GM12878 (cell line): ENCODE results near the gene FBXO15. TPM values are rescaled to one million over a fixed set of nuclear protein-coding genes. Genes with fewer than 3 reads are reported as not detected.

Experiments used
- ATAC-seq: fragments of 200-7000 bp; cut with Tn5 transposase; 3 replicates; pipeline ENCODE4 v1.9.1; 2020; ENCODE audit warnings: mild to moderate bottlenecking, moderate library complexity
- BruUV-seq: library from RNA; stranded (reverse); fragments of 400-500 nt; replicated peaks from 2 replicates; lab custom pipeline; 2021; lab: Mats Ljungman, UMichigan
- CTCF ChIA-PET: fragments of 300-600 bp; sonication (Branson Sonifier 250); formaldehyde crosslinking; extraction: SDS; loops from one replicate; lab custom pipeline; 2021; ENCODE audit warnings: inconsistent platforms; lab: Yijun Ruan, JAX
- POLR2A ChIA-PET: fragments of 350-600 bp; formaldehyde crosslinking; extraction: SDS; loops from one replicate; lab custom pipeline; 2021; ENCODE audit warnings: inconsistent platforms; lab: Charles Lee
- RAD21 ChIA-PET: fragments of 300-600 bp; sonication (Branson Sonifier 250); formaldehyde crosslinking; loops from one replicate; lab custom pipeline; 2023; ENCODE audit warnings: antibody characterized with exemption; ENCODE audit not compliant: unreplicated experiment; lab: Charles Lee
- SMC1A ChIA-PET: fragments of 300-600 bp; sonication (Branson Sonifier 250); formaldehyde crosslinking; loops from one replicate; lab custom pipeline; 2023; ENCODE audit not compliant: unreplicated experiment, uncharacterized antibody; lab: Charles Lee
- DNase-seq: peaks from one replicate; pipeline ENCODE4 v3.0.0-alpha.2; 2011; ENCODE audit warnings: low read depth, low spot score
- FAIRE-seq: peaks from 3 replicates; lab custom pipeline; 2011; peaks lifted over from hg19 to GRCh38; lab: Jason Lieb, UNC
- H2AFZ ChIP-seq: 2 replicates; pipeline ENCODE4 v1.6.0; 2011; ENCODE audit warnings: low read depth, low read length, control low read depth; ENCODE audit not compliant: control insufficient read depth
- H3K27ac ChIP-seq: 2 replicates; pipeline ENCODE4 v1.5.1; 2011; ENCODE audit warnings: control low read depth; ENCODE audit not compliant: control insufficient read depth, insufficient read depth
- H3K27me3 ChIP-seq, 2 experiments: replicated peaks in 1 of 2; 2 replicates each; pipeline versions ENCODE4 v1.6.0 to v1.6.1; 2011; ENCODE audit warnings: low read length in 1 of 2; ENCODE audit not compliant: control insufficient read depth in 2 of 2, insufficient read depth in 2 of 2
- H3K36me3 ChIP-seq, 2 experiments: 2 replicates each; pipeline ENCODE4 v1.5.1; 2011; ENCODE audit warnings: low read length in 1 of 2; ENCODE audit not compliant: control insufficient read depth in 2 of 2, insufficient read depth in 2 of 2
- H3K4me1 ChIP-seq: 2 replicates; pipeline ENCODE4 v1.6.1; 2011; ENCODE audit warnings: mild to moderate bottlenecking, low read length, moderate library complexity, mixed read lengths; ENCODE audit not compliant: control insufficient read depth, insufficient read depth
- H3K4me2 ChIP-seq: 2 replicates; pipeline ENCODE4 v1.6.0; 2011; ENCODE audit warnings: control low read depth; ENCODE audit not compliant: control insufficient read depth, insufficient read depth
- H3K4me3 ChIP-seq: fragments of 200-600 bp; sonication (generic); 2 replicates; pipeline ENCODE4 v1.5.1; 2016
- H3K79me2 ChIP-seq: 2 replicates; pipeline ENCODE4 v1.6.0; 2011; ENCODE audit warnings: low read length; ENCODE audit not compliant: control insufficient read depth, insufficient read depth
- H3K9ac ChIP-seq: 2 replicates; pipeline ENCODE4 v1.8.0; 2011; ENCODE audit warnings: low read length, control low read depth, mixed read lengths; ENCODE audit not compliant: control insufficient read depth, insufficient read depth
- H3K9me3 ChIP-seq: replicated peaks from 3 replicates; pipeline ENCODE4 v1.5.1; 2011; ENCODE audit warnings: mild to moderate bottlenecking, low read length; ENCODE audit not compliant: control insufficient read depth, insufficient read depth
- H4K20me1 ChIP-seq: 2 replicates; pipeline ENCODE4 v1.6.0; 2011; ENCODE audit not compliant: control insufficient read depth, insufficient read depth
- ATF2 ChIP-seq: IDR thresholded peaks from 2 replicates; pipeline ENCODE4 v1.6.1; 2012; ENCODE audit warnings: low read length, inconsistent platforms
- ATF3 ChIP-seq: IDR thresholded peaks from 2 replicates; pipeline ENCODE4 v1.6.1; 2011; ENCODE audit warnings: low read depth, mild to moderate bottlenecking, low read length, moderate library complexity, borderline replicate concordance; ENCODE audit errors: extremely low read depth
- CEBPZ ChIP-seq: fragments of 150-350 bp; IDR thresholded peaks from 2 replicates; pipeline ENCODE4 v1.6.1; 2016; ENCODE audit warnings: low read depth, low read length
- CHD4 ChIP-seq: fragments of 200-600 bp; sonication (generic); IDR thresholded peaks from 2 replicates; pipeline ENCODE4 v1.6.1; 2016; ENCODE audit warnings: mild to moderate bottlenecking
- HDAC2 ChIP-seq: fragments of 200-600 bp; sonication (generic); IDR thresholded peaks from 2 replicates; pipeline ENCODE4 v1.6.1; 2017
- IRF4 ChIP-seq: IDR thresholded peaks from 2 replicates; pipeline ENCODE4 v1.6.1; 2011; ENCODE audit warnings: low read depth, low read length
- MEF2A ChIP-seq: IDR thresholded peaks from 2 replicates; pipeline ENCODE4 v1.6.1; 2011; ENCODE audit warnings: low read depth, mild to moderate bottlenecking, low read length, moderate library complexity; ENCODE audit not compliant: insufficient read depth
- NBN ChIP-seq: fragments of 450-650 bp; IDR thresholded peaks from 2 replicates; pipeline ENCODE4 v1.6.1; 2016
- RCOR1 ChIP-seq: conservative IDR thresholded peaks from 2 replicates; pipeline ENCODE4 v1.6.1; 2012; ENCODE audit warnings: low read depth, low read length, improper control_type of control experiment
- RUNX3 ChIP-seq: IDR thresholded peaks from 2 replicates; pipeline ENCODE4 v1.6.1; 2012; ENCODE audit warnings: low read length, inconsistent platforms
- SMARCA5 ChIP-seq: fragments of 450-650 bp; IDR thresholded peaks from 2 replicates; pipeline ENCODE4 v1.6.1; 2017; ENCODE audit warnings: mild to moderate bottlenecking
- SPI1 ChIP-seq: IDR thresholded peaks from 2 replicates; pipeline ENCODE4 v1.6.1; 2011; ENCODE audit warnings: low read depth, mild to moderate bottlenecking, low read length, moderate library complexity, borderline replicate concordance; ENCODE audit not compliant: insufficient read depth
- SRF ChIP-seq, 2 experiments: IDR thresholded peaks; 2 replicates each; pipeline ENCODE4 v1.6.1; 2011; ENCODE audit warnings: low read depth in 2 of 2, low read length in 2 of 2, mild to moderate bottlenecking in 1 of 2, moderate library complexity in 1 of 2
- TARDBP ChIP-seq: IDR thresholded peaks from 2 replicates; pipeline ENCODE4 v1.6.1; 2016; ENCODE audit warnings: borderline replicate concordance
- TCF12 ChIP-seq: IDR thresholded peaks from 2 replicates; pipeline ENCODE4 v1.6.1; 2011; ENCODE audit warnings: low read depth, mild to moderate bottlenecking, low read length
- YY1 ChIP-seq: IDR thresholded peaks from 2 replicates; pipeline ENCODE4 v1.6.1; 2011; ENCODE audit warnings: low read depth, mild to moderate bottlenecking, low read length
- ZBED1 ChIP-seq: IDR thresholded peaks from 2 replicates; pipeline ENCODE4 v1.6.1; 2016; ENCODE audit warnings: borderline replicate concordance
- ZBTB33 ChIP-seq: fragments of 450-650 bp; IDR thresholded peaks from 2 replicates; pipeline ENCODE4 v1.6.1; 2017; ENCODE audit warnings: mild to moderate bottlenecking
- ZSCAN29 ChIP-seq: fragments of 450-650 bp; IDR thresholded peaks from 2 replicates; pipeline ENCODE4 v1.6.1; 2017; ENCODE audit warnings: mild to moderate bottlenecking, moderate library complexity
- WGBS: methylation state at CpG from one replicate; pipeline ENCODE4 v1.1.6; 2016; ENCODE audit warnings: low lambda C conversion rate; ENCODE audit not compliant: insufficient replicate concordance, insufficient coverage; ENCODE audit errors: missing lambda C conversion rate; 5-methylcytosine and 5-hydroxymethylcytosine counted together
- in situ Hi-C: fragments of 300-500 bp; cut with MboI; formaldehyde crosslinking; loops from 9 replicates; pipeline ENCODE4 v1.14.3; 2018; ENCODE audit warnings: mixed read lengths
- intact Hi-C: fragments of 100-400 bp; cut with micrococcal nuclease; formaldehyde crosslinking; loops from one replicate; pipeline ENCODE4 v1.14.2; 2022; ENCODE audit not compliant: unreplicated experiment
- polyA plus RNA-seq, 11 experiments: library from polyadenylated mRNA; depleted of rRNA in 4 of 11; unstranded in 6 of 11; stranded (reverse) in 5 of 11; fragments of >200 nt; fragmentation: Nextera tagmentation in 4 of 11; fragmentation: Illumina TruSeq in 1 of 11; extraction: Ambion mirVana in 4 of 11; extraction: Trizol in 1 of 11; gene quantifications; 1 replicate in 1 of 11; 2 replicates in 10 of 11; pipeline versions ENCODE4 v1.2.1 to v1.2.3, GENCODE V29; 2011 to 2016; ENCODE audit warnings: inconsistent platforms in 2 of 11, missing spikeins in 2 of 11, low read depth in 1 of 11
- total RNA-seq, 4 experiments: library from RNA; depleted of rRNA in 3 of 4; stranded (reverse); fragments of >200 nt in 3 of 4; fragmentation: Illumina TruSeq in 1 of 4; extraction: Trizol in 1 of 4; gene quantifications; 2 replicates each; pipeline versions ENCODE4 v1.2.1 to v1.2.3, GENCODE V29; 2013 to 2021

The FBXO15 gene
- total and polyA plus RNA-seq, 10 of the 15 experiments (the other 5 are each of a cell fraction or from before 2014, with no cell fraction given) = 0.06 to 0.90 (median 0.22) TPM; not detected in 3

- no peak for TF ChIP-seq RCOR1
- TF ChIP-seq TARDBP = no peak
- no peak for TF ChIP-seq CHD4
- TF ChIP-seq SPI1 = no peak
- TF ChIP-seq NBN = no peak
- TF ChIP-seq HDAC2 = no peak
- no peak for TF ChIP-seq MEF2A
- TF ChIP-seq TCF12 = no peak
- TF ChIP-seq IRF4 = no peak
- TF ChIP-seq ATF3 = no peak
Observed at GRCh38 chr18:74173434-74173750, 25.8 kb upstream of the FBXO15 start (continued).

- DNase-seq (no peak), FAIRE-seq (no peak), ATAC-seq (no peak)
- no peak overlapping the region for H2AFZ ChIP-seq
- BruUV-seq = no TSS peak
- SMC1A ChIA-PET = no interaction called here
- no peaks in the 10 kb centered on the region for H3K36me3 ChIP-seq
- POLR2A ChIA-PET = no interaction called here
- peaks cover 0 to 2% of the 10 kb centered on the region in 2 experiments; a peak in 1 of 4 replicates for H3K27me3 ChIP-seq
- H3K9ac ChIP-seq = no peak overlapping the region
- H3K79me2 ChIP-seq = no peaks in the 10 kb centered on the region
- 77% methylated on average over 26 of the region's 27 CpGs for WGBS
- H3K4me1 ChIP-seq = peaks cover 6% of the 10 kb centered on the region; the same call in 1 of the 2 replicates
- RAD21 ChIA-PET = no interaction called here
- H3K4me2 ChIP-seq = peak overlapping the region; percentile 85
- no peak overlapping the region for H3K4me3 ChIP-seq
- CTCF ChIA-PET = interaction anchor here (1.3 to 1.7 kb wide), 2 partner anchors 12 to 24 kb away, joined by 3 to 4 read pairs; no protein-coding TSS in a partner anchor
- no peaks in the 10 kb centered on the region for H4K20me1 ChIP-seq
- H3K27ac ChIP-seq = no peak overlapping the region
- in situ Hi-C loops (no loop called here), intact Hi-C loops (no loop called here)
- H3K9me3 ChIP-seq = no peaks in the 10 kb centered on the region
- no peak for TF ChIP-seq MEF2A
- TF ChIP-seq ATF2 = no peak
- no peak for TF ChIP-seq SMARCA5
- TF ChIP-seq CEBPZ = no peak
- no peak for TF ChIP-seq ZSCAN29
- TF ChIP-seq SRF (IDR thresholded peaks at IDR 0.05; ENCODE audit: low read depth in 2 of 2, low read length in 2 of 2) = no peak
- no peak for TF ChIP-seq YY1
- TF ChIP-seq ZBED1 = no peak
- no peak for TF ChIP-seq RUNX3
- no peak for TF ChIP-seq ZBTB33
Observed at GRCh38 chr18:74172697-74173433, 25.2 kb upstream of the FBXO15 start.
